ENCODE measurements around the gene SLC40A1.

SLC40A1 gene

GRCh38 chr2:189561371-189562038 is 19.1 kb downstream of the SLC40A1 start:
- DNase-seq = no peak

GRCh38 chr2:189560273-189560586 is 20.4 kb downstream of the SLC40A1 start:
- no peak for DNase-seq

GRCh38 chr2:189559579-189560272 is 20.9 kb downstream of the SLC40A1 start:
- DNase-seq = no peak

GRCh38 chr2:189558516-189559272 is 21.9 kb downstream of the SLC40A1 start:
- no peak for DNase-seq

- DNase-seq = no peak
These were observed 23.2 kb downstream of the SLC40A1 start for GRCh38 chr2:189557373-189557772.

GRCh38 chr2:189556526-189556925 is 24.1 kb downstream of the SLC40A1 start:
- no peak for DNase-seq

GRCh38 chr2:189555232-189555631 is 25.4 kb downstream of the SLC40A1 start:
- DNase-seq = no peak

GRCh38 chr2:189553504-189554088 is 27.0 kb downstream of the SLC40A1 start:
- DNase-seq = no peak

GRCh38 chr2:189552991-189553404 is 27.6 kb downstream of the SLC40A1 start:
- DNase-seq = no peak

- DNase-seq = no peak
These were observed 28.1 kb downstream of the SLC40A1 start for GRCh38 chr2:189552334-189552990.

GRCh38 chr2:189551808-189552207 is 28.8 kb downstream of the SLC40A1 start:
- no peak for DNase-seq

GRCh38 chr2:189549449-189549832 is 31.1 kb downstream of the SLC40A1 start:
- no peak for DNase-seq

GRCh38 chr2:189548666-189549448 is 31.7 kb downstream of the SLC40A1 start:
- DNase-seq = no peak

- DNase-seq = no peak
These were observed 35.2 kb downstream of the SLC40A1 start for GRCh38 chr2:189545418-189545817.

GRCh38 chr2:189544318-189545042 is 36.1 kb downstream of the SLC40A1 start:
- no peak for DNase-seq

- no peak for DNase-seq
These were observed 37.2 kb downstream of the SLC40A1 start for GRCh38 chr2:189543367-189543766.

GRCh38 chr2:189542145-189542882 is 38.3 kb downstream of the SLC40A1 start:
- DNase-seq = no peak

- no peak for DNase-seq
These were observed 39.0 kb downstream of the SLC40A1 start for GRCh38 chr2:189541591-189541990.

GRCh38 chr2:189540551-189540950 is 40.0 kb downstream of the SLC40A1 start:
- DNase-seq = no peak

- no peak for DNase-seq
These were observed 42.2 kb downstream of the SLC40A1 start for GRCh38 chr2:189538402-189538801.

- DNase-seq = no peak
These were observed 43.8 kb downstream of the SLC40A1 start for GRCh38 chr2:189536830-189537229.
